VCaP (cell line): Measurements from ENCODE around the gene PLAAT3.
A peak's percentile ranks its signal among the peaks of the same experiment; 100 is the strongest.
"Not testable (repeated sequence)": the region's sequence is repeated elsewhere in the genome, so short reads cannot be mapped to it uniquely, and the experiment has no call there.

Source experiments
- H3K27ac ChIP-seq: fragments of 450-650 bp; 2 replicates; pipeline ENCODE4 v1.5.1; 2017
- TF ChIP-seq, protein P1 (sequence below): fragments of 450-650 bp; conservative IDR thresholded peaks from 2 replicates; pipeline ENCODE4 v1.5.1; 2017; ENCODE audit warnings: mild to moderate bottlenecking, moderate library complexity

The PLAAT3 gene

GRCh38 chr11:63590024-63590788 is 24.0 kb downstream of the PLAAT3 start:
- TF ChIP-seq, protein P1, sequence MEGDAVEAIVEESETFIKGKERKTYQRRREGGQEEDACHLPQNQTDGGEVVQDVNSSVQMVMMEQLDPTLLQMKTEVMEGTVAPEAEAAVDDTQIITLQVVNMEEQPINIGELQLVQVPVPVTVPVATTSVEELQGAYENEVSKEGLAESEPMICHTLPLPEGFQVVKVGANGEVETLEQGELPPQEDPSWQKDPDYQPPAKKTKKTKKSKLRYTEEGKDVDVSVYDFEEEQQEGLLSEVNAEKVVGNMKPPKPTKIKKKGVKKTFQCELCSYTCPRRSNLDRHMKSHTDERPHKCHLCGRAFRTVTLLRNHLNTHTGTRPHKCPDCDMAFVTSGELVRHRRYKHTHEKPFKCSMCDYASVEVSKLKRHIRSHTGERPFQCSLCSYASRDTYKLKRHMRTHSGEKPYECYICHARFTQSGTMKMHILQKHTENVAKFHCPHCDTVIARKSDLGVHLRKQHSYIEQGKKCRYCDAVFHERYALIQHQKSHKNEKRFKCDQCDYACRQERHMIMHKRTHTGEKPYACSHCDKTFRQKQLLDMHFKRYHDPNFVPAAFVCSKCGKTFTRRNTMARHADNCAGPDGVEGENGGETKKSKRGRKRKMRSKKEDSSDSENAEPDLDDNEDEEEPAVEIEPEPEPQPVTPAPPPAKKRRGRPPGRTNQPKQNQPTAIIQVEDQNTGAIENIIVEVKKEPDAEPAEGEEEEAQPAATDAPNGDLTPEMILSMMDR: no peak
- H3K27ac ChIP-seq: no peak overlapping the region; the same call in 1 of the 2 replicates

- TF ChIP-seq, protein P1: no peak
- H3K27ac ChIP-seq: no peak overlapping the region; the same call in 1 of the 2 replicates
Measured at GRCh38 chr11:63589000-63589399, 25.2 kb downstream of the PLAAT3 start.

- TF ChIP-seq, protein P1: no peak
- peak overlapping the region; percentile 44 for H3K27ac ChIP-seq
Measured at GRCh38 chr11:63586451-63587166, 27.6 kb downstream of the PLAAT3 start.

DNA sequence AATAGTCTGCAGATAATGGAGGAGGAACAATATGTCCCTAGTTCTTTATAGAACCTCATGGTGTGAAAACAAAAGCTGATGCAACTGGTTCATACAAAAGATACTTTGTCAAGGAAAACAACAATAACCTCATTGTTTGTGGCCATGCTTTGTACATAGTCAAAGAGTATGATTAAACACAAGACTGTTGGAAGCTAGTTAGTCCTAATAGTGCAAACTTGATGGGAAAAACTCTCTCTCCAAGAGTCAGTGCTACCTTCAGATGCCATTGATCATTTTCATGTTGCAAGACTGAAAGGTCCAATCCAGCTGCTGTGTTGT is 30.9 kb downstream of the PLAAT3 start:
- TF ChIP-seq, protein P1: no peak
- no peak overlapping the region for H3K27ac ChIP-seq

- not testable (repeated sequence) for H3K27ac ChIP-seq
Measured at GRCh38 chr11:63581224-63581623, 33.0 kb downstream of the PLAAT3 start.

GRCh38 chr11:63578882-63579281 is 35.4 kb downstream of the PLAAT3 start:
- not testable (repeated sequence) for H3K27ac ChIP-seq

DNA sequence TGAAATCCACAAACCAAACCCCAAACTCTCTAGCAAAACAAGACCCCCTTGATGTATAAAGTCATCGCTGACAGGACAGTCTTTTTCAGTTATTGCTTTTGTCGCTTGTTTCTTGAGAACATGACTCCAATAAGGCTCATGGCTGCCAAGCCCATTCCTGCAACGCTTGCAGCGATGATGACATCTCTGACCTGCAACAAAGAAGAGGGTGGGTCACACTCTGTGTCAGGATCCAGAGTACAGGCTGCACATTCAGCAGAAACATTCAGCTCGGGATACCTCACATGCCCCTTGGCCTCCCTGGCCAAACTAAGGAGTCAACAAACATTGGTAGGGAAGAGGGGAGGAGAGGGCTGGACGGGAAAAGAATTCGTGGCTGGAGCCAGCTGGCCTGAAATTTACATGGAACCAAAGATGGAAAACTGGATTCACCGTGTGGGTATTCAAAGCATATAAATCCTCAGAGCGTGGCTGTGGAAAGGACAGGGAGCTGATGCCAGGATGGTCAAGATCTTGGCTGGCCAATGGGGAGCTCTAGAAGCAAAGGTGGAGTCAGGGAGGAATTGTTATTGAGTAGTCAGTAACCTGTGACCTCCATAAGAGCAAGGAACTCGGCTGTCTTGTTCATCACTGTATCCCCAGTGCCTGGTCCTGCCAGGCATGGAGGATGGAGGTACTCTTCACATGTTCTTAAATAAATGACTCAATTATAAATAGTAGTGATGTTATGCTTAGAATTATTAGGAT is 39.2 kb downstream of the PLAAT3 start:
- TF ChIP-seq, protein P1: no peak
- H3K27ac ChIP-seq: no peak overlapping the region
